HepG2 (cell line): ENCODE data around the gene GPRC5D. TPM values are rescaled to one million over a fixed set of nuclear protein-coding genes. Genes with fewer than 3 reads are reported as not detected.

Experiments used
- AGO2 ChIP-seq: fragments of 200-400 bp; formaldehyde crosslinking; optimal IDR thresholded peaks from 2 replicates; pipeline ENCODE3; 2017; ENCODE audit warnings: mild to moderate bottlenecking, low read depth, low read length, moderate library complexity
- ATF2 ChIP-seq: sonication (generic); formaldehyde crosslinking; IDR thresholded peaks from 2 replicates; pipeline ENCODE4 v1.4.0; 2020; ENCODE audit warnings: missing genetic modification reagents
- ELF1 ChIP-seq: sonication (generic); formaldehyde crosslinking; IDR thresholded peaks from 2 replicates; pipeline ENCODE4 v1.4.0; 2020; ENCODE audit warnings: missing genetic modification reagents
- ETV5 ChIP-seq: IDR thresholded peaks from 2 replicates; pipeline ENCODE4 v1.6.1; 2018; ENCODE audit warnings: missing biosample characterization, missing genetic modification reagents, inconsistent platforms, borderline replicate concordance
- FOXP4 ChIP-seq: sonication (generic); formaldehyde crosslinking; IDR thresholded peaks from 2 replicates; pipeline ENCODE4 v1.4.0; 2020; ENCODE audit warnings: missing genetic modification reagents
- FUBP1 ChIP-seq: sonication (generic); formaldehyde crosslinking; IDR thresholded peaks from 2 replicates; pipeline ENCODE4 v1.5.1; 2020; ENCODE audit warnings: missing genetic modification reagents, mild to moderate bottlenecking, borderline replicate concordance
- GATAD2A ChIP-seq: IDR thresholded peaks from 2 replicates; pipeline ENCODE4 v1.6.1; 2016
- KLF9 ChIP-seq: IDR thresholded peaks from 2 replicates; pipeline ENCODE4 v1.6.1; 2016; ENCODE audit warnings: low read depth
- NR2F6 ChIP-seq, 2 experiments: IDR thresholded peaks; 2 replicates each; pipeline ENCODE4 v1.6.1; 2016; ENCODE audit warnings: antibody characterized with exemption in 1 of 2, mild to moderate bottlenecking in 1 of 2
- SOX13 ChIP-seq, 3 experiments: fragments of 450-650 bp in 1 of 3; sonication (generic) in 1 of 3; formaldehyde crosslinking in 1 of 3; IDR thresholded peaks in 2 of 3; conservative IDR thresholded peaks in 1 of 3; 2 replicates each; pipeline versions ENCODE4 v1.5.0 to v1.6.1; 2016 to 2020; ENCODE audit warnings: antibody characterized with exemption in 1 of 3, mild to moderate bottlenecking in 1 of 3, missing compliant biosample characterization in 1 of 3, missing genetic modification reagents in 1 of 3, moderate library complexity in 1 of 3
- ZNF580 ChIP-seq: IDR thresholded peaks from 2 replicates; pipeline ENCODE4 v1.6.1; 2016; ENCODE audit warnings: low read depth, borderline replicate concordance
- ZNF761 ChIP-seq: sonication (generic); formaldehyde crosslinking; conservative IDR thresholded peaks from 2 replicates; pipeline ENCODE4 v1.4.0; 2020; ENCODE audit warnings: mild to moderate bottlenecking, missing genetic modification reagents
- polyA plus RNA-seq, 8 experiments: library from polyadenylated mRNA; depleted of rRNA in 3 of 8; stranded (reverse) in 7 of 8; unstranded in 1 of 8; fragments of >200 nt; fragmentation: Illumina TruSeq in 4 of 8; extraction: Trizol in 4 of 8; gene quantifications; 2 replicates each; pipeline versions ENCODE4 v1.2.1 to v1.2.3, GENCODE V29; 2011 to 2016; ENCODE audit warnings: low read depth in 4 of 8, missing spikeins in 1 of 8, mixed read lengths in 1 of 8; ENCODE audit not compliant: insufficient read depth in 1 of 8
- total RNA-seq, 5 experiments: library from RNA; depleted of rRNA; stranded (reverse); fragments of >200 nt; fragmentation: Illumina TruSeq; extraction: Trizol; gene quantifications; 2 replicates each; pipeline ENCODE4 v1.2.3, GENCODE V29; 2016; ENCODE audit warnings: low read depth in 1 of 5

GPRC5D gene
- total and polyA plus RNA-seq, 2 of the 13 experiments (the other 11 are each of a cell fraction or from before 2014, with no cell fraction given) = not detected

GRCh38 chr12:12927211-12928079 is 24.5 kb downstream of the GPRC5D start (continued):
- peak; percentile 58; the same call in 1 of the 2 replicates for TF ChIP-seq KLF9
- TF ChIP-seq GATAD2A (CRISPR knock-in tag) = peak; percentile 55
- TF ChIP-seq FOXP4 (CRISPR knock-in tag) = peak; percentile 40; the same call in 1 of the 2 replicates
- TF ChIP-seq NR2F6 (IDR thresholded peaks at IDR 0.05) = peak; percentile 93
- peak; percentile 92 for TF ChIP-seq NR2F6 (CRISPR knock-in tag; IDR thresholded peaks at IDR 0.05)
- TF ChIP-seq ETV5 (CRISPR knock-in tag) = peak; percentile 81
- TF ChIP-seq ZNF580 (CRISPR knock-in tag) = peak; percentile 64; the same call in 1 of the 2 replicates
- TF ChIP-seq AGO2 = no peak
- TF ChIP-seq ELF1 (CRISPR knock-in tag) = peak; percentile 73
- TF ChIP-seq ZNF761 (CRISPR knock-in tag) = 0 out of 2 replicates have a peak, but pooled peaks have one; percentile 45
- no peak for TF ChIP-seq FUBP1
- no peak for TF ChIP-seq SOX13 (IDR thresholded peaks at IDR 0.05)
- peak in 1 of 2 experiments; percentile 1; a peak in 2 of 4 replicates for TF ChIP-seq SOX13 (CRISPR knock-in tag; conservative IDR thresholded peaks at IDR 0.05 in 1 of 2, IDR thresholded peaks at IDR 0.05 in 1 of 2)
- peak; percentile 79 for TF ChIP-seq ATF2 (CRISPR knock-in tag)
